DND-41 (cell line): ENCODE data around the gene MRTFA.

Source experiments
- CTCF ChIP-seq: IDR thresholded peaks from 2 replicates; pipeline ENCODE4 v1.5.1; 2012; ENCODE audit warnings: borderline replicate concordance, low read length, moderate library complexity, mild to moderate bottlenecking; ENCODE audit not compliant: poor library complexity, severe bottlenecking; ENCODE audit errors: extremely low read depth
- EZH2 ChIP-seq: IDR thresholded peaks from 3 replicates; pipeline ENCODE4 v1.6.1; 2012; ENCODE audit warnings: borderline replicate concordance, low read depth, mild to moderate bottlenecking, moderate library complexity, low read length, inconsistent platforms; ENCODE audit not compliant: severe bottlenecking

DNA sequence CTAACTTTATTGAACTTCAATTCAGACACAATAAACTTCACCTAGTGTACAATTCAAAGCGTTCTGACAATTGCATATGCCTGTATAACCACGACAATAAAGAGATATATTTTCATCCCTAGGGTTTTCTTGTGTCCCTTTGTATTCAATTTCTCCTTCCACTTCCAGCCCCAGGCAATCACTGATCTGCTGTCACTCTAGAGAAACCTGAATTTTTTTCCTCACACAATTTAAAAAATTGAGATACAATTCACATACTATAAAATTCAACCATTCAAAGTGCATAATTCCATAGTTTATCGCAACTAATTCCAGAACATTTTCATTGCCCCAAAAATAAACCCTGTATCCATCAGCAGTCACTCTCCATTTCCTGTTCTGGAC, 116.6 kb downstream of the MRTFA start:
- TF ChIP-seq CTCF (no peak), EZH2 (no peak)
